Stomach (tissue), 4 donors: ENCODE data around the gene PIAS1.

Experiments used
- CTCF ChIP-seq, 7 experiments: fragments of 450-650 bp in 4 of 7; fragments of 200-600 bp in 3 of 7; sonication (generic) in 3 of 7; IDR thresholded peaks; one replicate each; pipeline ENCODE4 v1.5.1; 2016 to 2019; ENCODE audit warnings: antibody characterized with exemption in 7 of 7, control low read depth in 2 of 7, mild to moderate bottlenecking in 1 of 7
- EP300 ChIP-seq: sonication (generic); formaldehyde crosslinking; IDR thresholded peaks from one replicate; pipeline ENCODE4 v1.6.1; 2017; ENCODE audit warnings: antibody characterized with exemption
- POLR2A ChIP-seq, 4 donors: fragments of 450-650 bp; IDR thresholded peaks; one replicate each; pipeline ENCODE4 v1.6.1; 2016; ENCODE audit warnings: antibody characterized with exemption in 4 of 4, control low read depth in 2 of 4, mild to moderate bottlenecking in 1 of 4, moderate library complexity in 1 of 4
- POLR2AphosphoS5 ChIP-seq, 3 donors: sonication (generic); formaldehyde crosslinking; IDR thresholded peaks; one replicate each; pipeline ENCODE4 v1.6.1; 2016; ENCODE audit warnings: antibody characterized with exemption in 3 of 3

DNA sequence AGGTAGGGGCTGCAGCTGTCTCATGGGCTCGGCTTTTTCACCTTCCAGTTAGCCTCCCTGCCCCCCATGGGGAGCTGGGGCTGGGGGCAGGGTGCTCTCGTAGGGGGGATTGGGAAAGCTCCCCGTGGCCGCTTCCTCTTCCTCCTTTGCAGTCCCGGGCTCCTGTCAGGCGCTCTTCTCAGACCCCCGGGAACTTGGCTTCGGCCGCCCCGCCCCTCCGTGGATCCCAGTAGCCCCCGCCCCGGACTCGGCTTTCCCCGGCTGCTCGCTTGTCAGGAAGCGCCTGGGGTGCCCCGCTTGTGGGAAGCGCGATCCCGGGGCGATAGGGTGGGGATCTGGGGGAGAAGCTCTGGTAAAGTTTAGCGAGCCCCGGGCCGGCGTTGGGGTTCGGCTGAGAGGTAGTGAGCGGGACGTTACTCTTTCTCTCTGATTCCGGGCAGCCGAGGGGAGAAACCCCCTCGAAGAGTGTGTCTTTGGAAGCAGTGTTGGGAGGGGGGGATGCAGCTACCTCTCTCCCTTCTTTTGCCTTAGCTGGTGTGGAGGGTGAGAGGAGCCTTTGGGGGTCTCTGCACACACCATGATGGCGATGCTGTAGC, 611 bp downstream of the PIAS1 start:
- TF ChIP-seq CTCF (IDR thresholded peaks at IDR 0.05) (no peak), POLR2A (IDR thresholded peaks at IDR 0.05) (no peak), POLR2AphosphoS5 (IDR thresholded peaks at IDR 0.05) (no peak), EP300 (no peak)
